Omental fat pad (tissue), 4 donors: ENCODE results near the gene LIME1. TPM values are rescaled to one million over a fixed set of nuclear protein-coding genes. Genes with fewer than 3 reads are reported as not detected.

Experiments used
- ATAC-seq: fragments of 150-250 bp; one replicate; pipeline ENCODE4 v1.9.1; 2016; ENCODE audit warnings: mild to moderate bottlenecking, moderate library complexity; ENCODE audit not compliant: low FRiP score
- DNase-seq: peaks from one replicate; pipeline ENCODE4 v3.0.0-alpha.2; 2019; ENCODE audit warnings: low spot score
- total RNA-seq, 4 donors: library from RNA; depleted of rRNA; stranded (reverse); fragments of >200 nt; gene quantifications; one replicate each; pipeline ENCODE4 v1.1.0, GENCODE V29; 2016
- TF ChIP-seq, protein P1 (sequence below), 3 donors: fragments of 450-650 bp; IDR thresholded peaks; one replicate each; pipeline ENCODE4 v1.5.1; 2016 to 2017; ENCODE audit warnings: antibody characterized with exemption in 3 of 3, mild to moderate bottlenecking in 3 of 3, moderate library complexity in 2 of 3

The LIME1 gene
- total RNA-seq, 4 donors from 2014 or later, result 7.4 to 21.1 (median 14.0) TPM

DNA sequence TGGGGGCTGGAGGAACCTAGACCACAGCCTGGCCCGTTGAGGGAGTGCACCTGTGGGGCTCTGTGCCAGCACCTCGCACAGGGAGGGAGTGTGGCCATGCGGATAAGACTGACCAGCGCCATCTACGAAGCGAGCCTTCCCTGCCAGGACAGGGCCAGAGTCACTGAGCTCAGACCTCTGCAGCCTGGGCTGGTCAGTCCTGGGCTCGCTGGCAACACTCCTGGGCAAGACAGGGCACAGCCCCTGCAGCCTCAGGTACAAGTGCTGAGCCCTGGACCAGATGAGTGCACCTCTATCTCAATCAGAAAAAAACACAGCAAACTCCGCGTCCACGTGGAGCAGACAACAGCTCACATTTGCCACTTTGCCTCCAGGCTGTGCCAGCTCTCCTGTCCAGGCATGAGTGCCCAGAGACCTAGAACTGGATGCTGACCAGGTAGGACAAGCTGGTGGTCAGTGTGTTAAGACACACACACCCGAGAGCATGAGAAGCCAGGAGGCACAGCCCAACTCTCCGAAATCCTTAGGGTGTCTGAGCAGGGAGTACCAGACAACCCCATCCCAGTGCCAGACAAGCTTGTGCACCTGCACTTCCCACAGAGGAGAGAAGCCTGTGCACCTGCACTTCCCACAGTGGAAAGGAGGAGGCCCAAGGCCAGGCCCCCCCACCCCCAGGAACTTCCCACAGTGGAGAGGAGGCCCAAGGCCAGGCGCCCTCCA, 33.6 kb upstream of the LIME1 start:
- ATAC-seq (no peak), DNase-seq (no peak)
- TF ChIP-seq, protein P1, sequence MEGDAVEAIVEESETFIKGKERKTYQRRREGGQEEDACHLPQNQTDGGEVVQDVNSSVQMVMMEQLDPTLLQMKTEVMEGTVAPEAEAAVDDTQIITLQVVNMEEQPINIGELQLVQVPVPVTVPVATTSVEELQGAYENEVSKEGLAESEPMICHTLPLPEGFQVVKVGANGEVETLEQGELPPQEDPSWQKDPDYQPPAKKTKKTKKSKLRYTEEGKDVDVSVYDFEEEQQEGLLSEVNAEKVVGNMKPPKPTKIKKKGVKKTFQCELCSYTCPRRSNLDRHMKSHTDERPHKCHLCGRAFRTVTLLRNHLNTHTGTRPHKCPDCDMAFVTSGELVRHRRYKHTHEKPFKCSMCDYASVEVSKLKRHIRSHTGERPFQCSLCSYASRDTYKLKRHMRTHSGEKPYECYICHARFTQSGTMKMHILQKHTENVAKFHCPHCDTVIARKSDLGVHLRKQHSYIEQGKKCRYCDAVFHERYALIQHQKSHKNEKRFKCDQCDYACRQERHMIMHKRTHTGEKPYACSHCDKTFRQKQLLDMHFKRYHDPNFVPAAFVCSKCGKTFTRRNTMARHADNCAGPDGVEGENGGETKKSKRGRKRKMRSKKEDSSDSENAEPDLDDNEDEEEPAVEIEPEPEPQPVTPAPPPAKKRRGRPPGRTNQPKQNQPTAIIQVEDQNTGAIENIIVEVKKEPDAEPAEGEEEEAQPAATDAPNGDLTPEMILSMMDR (IDR thresholded peaks at IDR 0.05), result no peak

GRCh38 chr20:63703471-63703975, 32.9 kb upstream of the LIME1 start:
- DNase-seq (no peak), ATAC-seq (no peak)
- TF ChIP-seq, protein P1 (IDR thresholded peaks at IDR 0.05), result no peak

- no peak for DNase-seq
- TF ChIP-seq, protein P1 (IDR thresholded peaks at IDR 0.05), result no peak
- no peak for ATAC-seq
These were observed 32.3 kb upstream of the LIME1 start for GRCh38 chr20:63703976-63704748.

- TF ChIP-seq, protein P1 (IDR thresholded peaks at IDR 0.05), result no peak
- ATAC-seq, result no peak
- DNase-seq, result no peak
These were observed 31.7 kb upstream of the LIME1 start for GRCh38 chr20:63704749-63705117.

- DNase-seq (no peak), ATAC-seq (no peak)
- TF ChIP-seq, protein P1 (IDR thresholded peaks at IDR 0.05), result no peak
These were observed 31.0 kb upstream of the LIME1 start for GRCh38 chr20:63705232-63706026.

DNA sequence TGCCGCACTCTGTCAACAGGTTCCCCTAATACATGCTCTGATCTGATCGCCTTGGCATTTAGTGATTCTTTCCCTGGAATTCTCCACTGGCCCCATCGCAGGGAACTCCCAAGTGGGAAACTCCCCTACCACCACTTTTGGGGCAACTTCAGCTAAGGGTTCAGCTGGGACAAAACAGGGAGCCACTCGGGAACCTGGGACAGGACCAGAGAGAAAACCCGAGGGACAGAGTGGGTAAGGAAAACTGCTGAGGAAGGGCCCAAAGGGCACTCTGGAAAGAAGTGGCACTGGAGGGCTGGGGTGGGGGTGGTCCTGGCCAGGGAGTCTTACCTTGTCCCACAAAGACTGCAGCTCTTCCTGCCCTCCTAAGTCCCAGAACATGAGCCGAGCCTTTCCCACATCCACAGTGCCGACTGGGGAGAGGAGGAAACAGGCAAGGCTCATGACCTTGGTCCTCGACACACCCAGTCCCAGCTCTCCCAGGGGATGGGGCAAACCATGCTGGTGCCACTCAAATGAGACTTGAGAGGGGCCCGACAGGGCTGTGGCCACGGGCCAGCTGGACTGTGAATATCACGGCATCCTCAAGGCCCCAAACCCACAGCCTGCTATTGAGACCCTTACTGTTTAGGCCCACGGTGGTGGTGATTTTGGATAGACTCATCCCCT, 30.3 kb upstream of the LIME1 start:
- TF ChIP-seq, protein P1 (IDR thresholded peaks at IDR 0.05), result no peak
- no peak for ATAC-seq
- DNase-seq, result no peak
